ENCODE results near the gene PDE6A. TPM values are rescaled to one million over a fixed set of nuclear protein-coding genes. Genes with fewer than 3 reads are reported as not detected.

Gene PDE6A
- total and polyA plus RNA-seq, 4 donors: 0.06 TPM; not detected in 3

DNA sequence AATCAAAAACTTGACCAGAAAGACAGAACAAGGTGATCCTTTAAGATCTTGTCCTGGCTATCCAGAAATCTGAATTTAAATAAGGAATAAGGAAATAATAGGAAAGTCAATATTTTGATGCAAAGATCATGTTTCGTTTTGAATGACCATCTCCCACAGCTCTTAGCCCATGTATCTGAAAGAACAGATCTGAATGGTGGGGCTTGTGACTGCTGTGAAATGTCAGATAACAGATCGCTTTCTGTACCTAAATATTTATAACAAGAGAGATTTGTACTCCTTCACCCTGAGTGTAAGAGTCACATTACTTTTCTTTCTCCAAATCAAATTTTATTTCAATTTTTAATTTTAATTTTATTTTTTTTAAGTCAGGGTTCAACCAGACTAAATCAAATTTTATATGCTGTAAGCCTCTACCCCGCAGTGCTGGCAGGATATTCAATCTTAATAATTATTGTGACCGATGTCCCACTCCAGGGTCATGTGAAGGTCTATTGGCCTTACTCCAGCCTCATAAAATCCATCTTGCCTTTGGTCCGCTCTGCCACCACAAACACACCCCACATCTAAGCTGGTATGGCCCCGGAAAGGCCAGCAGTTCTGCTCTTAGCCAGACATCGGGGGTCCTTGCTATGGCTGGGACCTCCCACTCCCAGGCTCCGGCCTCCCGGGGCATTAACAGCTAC, 9.0 kb upstream of the PDE6A start (continued):
- TF ChIP-seq, protein P1, sequence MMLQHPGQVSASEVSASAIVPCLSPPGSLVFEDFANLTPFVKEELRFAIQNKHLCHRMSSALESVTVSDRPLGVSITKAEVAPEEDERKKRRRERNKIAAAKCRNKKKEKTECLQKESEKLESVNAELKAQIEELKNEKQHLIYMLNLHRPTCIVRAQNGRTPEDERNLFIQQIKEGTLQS (IDR thresholded peaks at IDR 0.05): no peak

DNA sequence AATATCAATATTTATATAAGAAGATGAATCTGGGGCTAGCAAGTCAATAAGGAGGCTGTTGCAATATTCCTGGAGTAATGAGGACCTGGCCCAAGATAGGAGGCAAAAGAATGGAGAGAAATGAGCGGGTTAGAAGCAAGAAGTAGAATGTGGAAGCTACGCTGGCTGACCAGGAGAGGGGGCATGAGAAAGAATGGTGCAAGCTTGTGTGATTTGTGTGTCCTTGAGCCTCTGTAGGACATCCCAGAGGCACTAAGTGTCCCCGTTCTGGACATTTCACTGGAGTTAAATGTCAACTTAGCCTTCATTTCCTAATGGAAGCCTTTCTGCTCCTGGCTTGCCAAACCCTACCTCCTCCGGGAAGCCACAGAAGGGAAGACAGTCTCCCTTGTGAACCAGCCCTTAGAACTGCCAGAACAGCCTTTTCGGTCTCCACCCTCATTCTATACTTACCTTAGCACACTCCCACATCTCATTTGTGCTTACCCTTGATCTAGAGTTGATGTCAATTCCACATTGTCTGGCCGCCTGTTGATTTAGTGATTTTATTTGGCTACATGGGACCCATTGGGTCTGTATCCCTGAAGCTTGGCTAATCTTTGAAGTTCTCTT, 6.7 kb upstream of the PDE6A start:
- no peak for DNase-seq (ENCODE audit: low spot score)

More for the DNA sequence above, 6.7 kb upstream of the PDE6A start:
- 85% methylated on average over 6 of the region's 6 CpGs for WGBS
- Histone ChIP-seq H3K9me3 (ENCODE audit: control insufficient read depth in 4 of 4, low read length in 3 of 4) (no peaks in the 10 kb centered on the region), H3K36me3 (ENCODE audit: control insufficient read depth in 4 of 4, insufficient read depth in 3 of 4, low read depth in 1 of 4, low read length in 3 of 4) (no peaks in the 10 kb centered on the region), H3K4me3 (ENCODE audit: low read depth in 1 of 3, low read length in 3 of 3) (no peak overlapping the region), H3K27me3 (ENCODE audit: control insufficient read depth in 4 of 4, insufficient read depth in 4 of 4, low read length in 3 of 4) (no peaks in the 10 kb centered on the region), H3K4me1 (ENCODE audit: control insufficient read depth in 4 of 4, insufficient read depth in 4 of 4, low read length in 3 of 4) (no peaks in the 10 kb centered on the region), H3K27ac (ENCODE audit: low read depth in 1 of 2, low read length in 2 of 2) (no peak overlapping the region), H3K9ac (ENCODE audit: low read depth in 1 of 2, low read length in 2 of 2) (no peak overlapping the region)
- no peak for TF ChIP-seq RAD21 (IDR thresholded peaks at IDR 0.05)
- TF ChIP-seq HNF4G (IDR thresholded peaks at IDR 0.05): no peak
- no peak for TF ChIP-seq YY1 (IDR thresholded peaks at IDR 0.05)
- no peak for TF ChIP-seq GABPA (IDR thresholded peaks at IDR 0.05 in 1 of 2, conservative IDR thresholded peaks at IDR 0.05 in 1 of 2)
- TF ChIP-seq, protein P2, sequence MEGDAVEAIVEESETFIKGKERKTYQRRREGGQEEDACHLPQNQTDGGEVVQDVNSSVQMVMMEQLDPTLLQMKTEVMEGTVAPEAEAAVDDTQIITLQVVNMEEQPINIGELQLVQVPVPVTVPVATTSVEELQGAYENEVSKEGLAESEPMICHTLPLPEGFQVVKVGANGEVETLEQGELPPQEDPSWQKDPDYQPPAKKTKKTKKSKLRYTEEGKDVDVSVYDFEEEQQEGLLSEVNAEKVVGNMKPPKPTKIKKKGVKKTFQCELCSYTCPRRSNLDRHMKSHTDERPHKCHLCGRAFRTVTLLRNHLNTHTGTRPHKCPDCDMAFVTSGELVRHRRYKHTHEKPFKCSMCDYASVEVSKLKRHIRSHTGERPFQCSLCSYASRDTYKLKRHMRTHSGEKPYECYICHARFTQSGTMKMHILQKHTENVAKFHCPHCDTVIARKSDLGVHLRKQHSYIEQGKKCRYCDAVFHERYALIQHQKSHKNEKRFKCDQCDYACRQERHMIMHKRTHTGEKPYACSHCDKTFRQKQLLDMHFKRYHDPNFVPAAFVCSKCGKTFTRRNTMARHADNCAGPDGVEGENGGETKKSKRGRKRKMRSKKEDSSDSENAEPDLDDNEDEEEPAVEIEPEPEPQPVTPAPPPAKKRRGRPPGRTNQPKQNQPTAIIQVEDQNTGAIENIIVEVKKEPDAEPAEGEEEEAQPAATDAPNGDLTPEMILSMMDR (IDR thresholded peaks at IDR 0.05; ENCODE audit: low read depth, low read length, missing input control): no peak
- TF ChIP-seq EGR1 (IDR thresholded peaks at IDR 0.05; ENCODE audit: low read depth in 2 of 2): no peak
- TF ChIP-seq RXRA (IDR thresholded peaks at IDR 0.05): no peak
- TF ChIP-seq, protein P3, sequence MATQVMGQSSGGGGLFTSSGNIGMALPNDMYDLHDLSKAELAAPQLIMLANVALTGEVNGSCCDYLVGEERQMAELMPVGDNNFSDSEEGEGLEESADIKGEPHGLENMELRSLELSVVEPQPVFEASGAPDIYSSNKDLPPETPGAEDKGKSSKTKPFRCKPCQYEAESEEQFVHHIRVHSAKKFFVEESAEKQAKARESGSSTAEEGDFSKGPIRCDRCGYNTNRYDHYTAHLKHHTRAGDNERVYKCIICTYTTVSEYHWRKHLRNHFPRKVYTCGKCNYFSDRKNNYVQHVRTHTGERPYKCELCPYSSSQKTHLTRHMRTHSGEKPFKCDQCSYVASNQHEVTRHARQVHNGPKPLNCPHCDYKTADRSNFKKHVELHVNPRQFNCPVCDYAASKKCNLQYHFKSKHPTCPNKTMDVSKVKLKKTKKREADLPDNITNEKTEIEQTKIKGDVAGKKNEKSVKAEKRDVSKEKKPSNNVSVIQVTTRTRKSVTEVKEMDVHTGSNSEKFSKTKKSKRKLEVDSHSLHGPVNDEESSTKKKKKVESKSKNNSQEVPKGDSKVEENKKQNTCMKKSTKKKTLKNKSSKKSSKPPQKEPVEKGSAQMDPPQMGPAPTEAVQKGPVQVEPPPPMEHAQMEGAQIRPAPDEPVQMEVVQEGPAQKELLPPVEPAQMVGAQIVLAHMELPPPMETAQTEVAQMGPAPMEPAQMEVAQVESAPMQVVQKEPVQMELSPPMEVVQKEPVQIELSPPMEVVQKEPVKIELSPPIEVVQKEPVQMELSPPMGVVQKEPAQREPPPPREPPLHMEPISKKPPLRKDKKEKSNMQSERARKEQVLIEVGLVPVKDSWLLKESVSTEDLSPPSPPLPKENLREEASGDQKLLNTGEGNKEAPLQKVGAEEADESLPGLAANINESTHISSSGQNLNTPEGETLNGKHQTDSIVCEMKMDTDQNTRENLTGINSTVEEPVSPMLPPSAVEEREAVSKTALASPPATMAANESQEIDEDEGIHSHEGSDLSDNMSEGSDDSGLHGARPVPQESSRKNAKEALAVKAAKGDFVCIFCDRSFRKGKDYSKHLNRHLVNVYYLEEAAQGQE (IDR thresholded peaks at IDR 0.05): no peak
- no peak for TF ChIP-seq HNF4A (conservative IDR thresholded peaks at IDR 0.05)
- TF ChIP-seq, protein P4, sequence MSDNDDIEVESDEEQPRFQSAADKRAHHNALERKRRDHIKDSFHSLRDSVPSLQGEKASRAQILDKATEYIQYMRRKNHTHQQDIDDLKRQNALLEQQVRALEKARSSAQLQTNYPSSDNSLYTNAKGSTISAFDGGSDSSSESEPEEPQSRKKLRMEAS (IDR thresholded peaks at IDR 0.05): no peak
- TF ChIP-seq NR2F2 (IDR thresholded peaks at IDR 0.05): no peak
- TF ChIP-seq, protein P5, sequence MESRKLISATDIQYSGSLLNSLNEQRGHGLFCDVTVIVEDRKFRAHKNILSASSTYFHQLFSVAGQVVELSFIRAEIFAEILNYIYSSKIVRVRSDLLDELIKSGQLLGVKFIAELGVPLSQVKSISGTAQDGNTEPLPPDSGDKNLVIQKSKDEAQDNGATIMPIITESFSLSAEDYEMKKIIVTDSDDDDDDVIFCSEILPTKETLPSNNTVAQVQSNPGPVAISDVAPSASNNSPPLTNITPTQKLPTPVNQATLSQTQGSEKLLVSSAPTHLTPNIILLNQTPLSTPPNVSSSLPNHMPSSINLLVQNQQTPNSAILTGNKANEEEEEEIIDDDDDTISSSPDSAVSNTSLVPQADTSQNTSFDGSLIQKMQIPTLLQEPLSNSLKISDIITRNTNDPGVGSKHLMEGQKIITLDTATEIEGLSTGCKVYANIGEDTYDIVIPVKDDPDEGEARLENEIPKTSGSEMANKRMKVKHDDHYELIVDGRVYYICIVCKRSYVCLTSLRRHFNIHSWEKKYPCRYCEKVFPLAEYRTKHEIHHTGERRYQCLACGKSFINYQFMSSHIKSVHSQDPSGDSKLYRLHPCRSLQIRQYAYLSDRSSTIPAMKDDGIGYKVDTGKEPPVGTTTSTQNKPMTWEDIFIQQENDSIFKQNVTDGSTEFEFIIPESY (IDR thresholded peaks at IDR 0.05): no peak
- TF ChIP-seq, protein P1 (IDR thresholded peaks at IDR 0.05): no peak
- TF ChIP-seq FOXA1 (IDR thresholded peaks at IDR 0.05): no peak
- no peak for TF ChIP-seq JUND (IDR thresholded peaks at IDR 0.05)
- TF ChIP-seq SP1 (IDR thresholded peaks at IDR 0.05): no peak
- TF ChIP-seq TAF1 (conservative IDR thresholded peaks at IDR 0.05): no peak
- TF ChIP-seq FOXA2 (IDR thresholded peaks at IDR 0.05): no peak

Data from liver (tissue), 9 donors.